ENCODE measurements around the gene HEXD. TPM values are rescaled to one million over a fixed set of nuclear protein-coding genes. Genes with fewer than 3 reads are reported as not detected.

The HEXD gene
- total and polyA plus RNA-seq, 2 donors (not counting 3 experiments of a cell fraction or from before 2014, with no cell fraction given): 12.9 to 18.6 TPM

- no peaks in the 10 kb centered on the region for H3K9me3 ChIP-seq (replicated peaks; ENCODE audit: control insufficient read depth, insufficient read depth, low read length)
- FAIRE-seq (no peak), DNase-seq (ENCODE audit: low read depth, low spot score) (no peak)
- dilution Hi-C loops (cut with MboI; ENCODE audit: extremely low pct_ligation_motif_present, low sequenced_read_pairs) (no loop called here), intact Hi-C loops (cut with micrococcal nuclease) (no loop called here)
- no peak for TF ChIP-seq POLR2AphosphoS5 (IDR thresholded peaks at IDR 0.05; ENCODE audit: insufficient read depth, low read depth, low read length)
- no peak for TF ChIP-seq EZH2 (IDR thresholded peaks at IDR 0.05; ENCODE audit: borderline replicate concordance, low read depth, low read length, severe bottlenecking)
- TF ChIP-seq POLR2A (IDR thresholded peaks at IDR 0.05; ENCODE audit: low read depth, low read length): no peak
- TF ChIP-seq CTCF (IDR thresholded peaks at IDR 0.05; ENCODE audit: extremely low read depth in 1 of 2, insufficient read depth in 1 of 2, low read depth in 1 of 2, low read length in 2 of 2): no peak
- TF ChIP-seq GATA2 (IDR thresholded peaks at IDR 0.05; ENCODE audit: insufficient read depth, insufficient read length, low read depth, low read length): no peak
- TF ChIP-seq FOS (IDR thresholded peaks at IDR 0.05; ENCODE audit: borderline replicate concordance, insufficient read depth, low read length): no peak
- TF ChIP-seq MYC (IDR thresholded peaks at IDR 0.05; ENCODE audit: low read depth, low read length): no peak
- TF ChIP-seq MAX (IDR thresholded peaks at IDR 0.05; ENCODE audit: insufficient read depth, insufficient read length): no peak
- no peak for TF ChIP-seq JUN (IDR thresholded peaks at IDR 0.05; ENCODE audit: borderline replicate concordance, insufficient read depth, insufficient read length, low read depth)
- no peak overlapping the region for H3K4me3 ChIP-seq (replicated peaks in 1 of 3; ENCODE audit: insufficient read depth in 1 of 3, low read depth in 1 of 3, low read length in 3 of 3)
- no peaks in the 10 kb centered on the region for H3K36me3 ChIP-seq (ENCODE audit: control insufficient read depth in 2 of 2, extremely low read depth in 1 of 2, insufficient read depth in 2 of 2, low read length in 2 of 2)
- POLR2A ChIA-PET: no interaction called here
- no peaks in the 10 kb centered on the region for H3K27me3 ChIP-seq (ENCODE audit: control insufficient read depth in 2 of 2, insufficient read depth in 2 of 2, low read length in 2 of 2)
- CTCF ChIA-PET: interaction anchor here (1.3 kb wide), 1 partner anchor 25 kb away, joined by 3 read pairs; no protein-coding TSS in a partner anchor
- no peaks in the 10 kb centered on the region for H3K9me1 ChIP-seq (replicated peaks; ENCODE audit: control insufficient read depth, extremely low read depth, insufficient read depth, low read length)
- no peaks in the 10 kb centered on the region for H3K4me1 ChIP-seq (ENCODE audit: control insufficient read depth, extremely low read depth, insufficient read depth, low read length)
- no peak overlapping the region for H3K27ac ChIP-seq (ENCODE audit: insufficient read depth, low read depth, low read length)
- H3K9ac ChIP-seq (replicated peaks; ENCODE audit: extremely low read depth, insufficient read depth, low read length): no peak overlapping the region
- H4K20me1 ChIP-seq (replicated peaks; ENCODE audit: control insufficient read depth, extremely low read depth, insufficient read depth, low read length): no peaks in the 10 kb centered on the region
- H3K79me2 ChIP-seq (ENCODE audit: control insufficient read depth, insufficient read depth, low read length): no peaks in the 10 kb centered on the region
- no peak overlapping the region for H2AFZ ChIP-seq (ENCODE audit: low read depth, low read length)
- H3K4me2 ChIP-seq (ENCODE audit: insufficient read depth, low read length): no peak overlapping the region
- BruUV-seq (replicated peaks): no TSS peak
Measured at GRCh38 chr17:82400206-82400605, 17.9 kb upstream of the HEXD start.

All from endothelial cell of umbilical vein (primary cell).